Activated CD8-positive, alpha-beta T cell treated with anti-CD3 and anti-CD28 coated beads for 36 hours (primary cell): ENCODE results near the gene ZMPSTE24. TPM values are rescaled to one million over a fixed set of nuclear protein-coding genes. Genes with fewer than 3 reads are reported as not detected.

Experiments used
- ATAC-seq: fragments of 200-7000 bp; cut with Tn5 transposase; one replicate; pipeline ENCODE4 v1.10.0; 2021; ENCODE audit warnings: mild to moderate bottlenecking, moderate library complexity
- CTCF ChIA-PET: fragments of 350-600 bp; sonication (Branson Sonifier 250); formaldehyde crosslinking; loops from one replicate; lab custom pipeline; 2021; ENCODE audit warnings: antibody characterized with exemption; lab: Charles Lee
- POLR2A ChIA-PET: fragments of 350-600 bp; sonication (Branson Sonifier 250); formaldehyde crosslinking; loops from one replicate; lab custom pipeline; 2021; ENCODE audit warnings: antibody characterized with exemption; lab: Charles Lee
- DNase-seq: peaks from one replicate; pipeline ENCODE4 v3.0.0-alpha.2; 2020
- H3K27ac Mint-ChIP-seq: one replicate; pipeline ENCODE4 v1.8.0; 2021; ENCODE audit warnings: mild to moderate bottlenecking, mixed read lengths
- H3K27me3 Mint-ChIP-seq: one replicate; pipeline ENCODE4 v1.8.0; 2021; ENCODE audit warnings: mixed read lengths
- H3K36me3 Mint-ChIP-seq: one replicate; pipeline ENCODE4 v1.8.0; 2021; ENCODE audit warnings: low read depth, mixed read lengths
- H3K4me1 Mint-ChIP-seq: one replicate; pipeline ENCODE4 v1.8.0; 2021; ENCODE audit warnings: low read depth, mixed read lengths
- H3K4me3 Mint-ChIP-seq: one replicate; pipeline ENCODE4 v1.8.0; 2021; ENCODE audit warnings: mild to moderate bottlenecking, moderate library complexity, mixed read lengths
- H3K9me3 Mint-ChIP-seq: one replicate; pipeline ENCODE4 v1.8.0; 2021; ENCODE audit warnings: mixed read lengths
- intact Hi-C: fragments of 100-400 bp; cut with micrococcal nuclease; formaldehyde crosslinking; loops from one replicate; pipeline ENCODE4 v1.10.0; 2022
- total RNA-seq, 2 experiments: library from RNA; stranded (reverse); gene quantifications; one replicate each; pipeline ENCODE4 v1.2.3, GENCODE V29; 2021
- TF ChIP-seq, protein P1 (sequence below): fragments of 200-600 bp; IDR thresholded peaks from one replicate; pipeline ENCODE4 v1.8.0; 2022; ENCODE audit warnings: antibody characterized with exemption, mild to moderate bottlenecking

ZMPSTE24 gene
- total RNA-seq, 2 experiments from 2014 or later, result 20.1 to 21.2 TPM

DNA sequence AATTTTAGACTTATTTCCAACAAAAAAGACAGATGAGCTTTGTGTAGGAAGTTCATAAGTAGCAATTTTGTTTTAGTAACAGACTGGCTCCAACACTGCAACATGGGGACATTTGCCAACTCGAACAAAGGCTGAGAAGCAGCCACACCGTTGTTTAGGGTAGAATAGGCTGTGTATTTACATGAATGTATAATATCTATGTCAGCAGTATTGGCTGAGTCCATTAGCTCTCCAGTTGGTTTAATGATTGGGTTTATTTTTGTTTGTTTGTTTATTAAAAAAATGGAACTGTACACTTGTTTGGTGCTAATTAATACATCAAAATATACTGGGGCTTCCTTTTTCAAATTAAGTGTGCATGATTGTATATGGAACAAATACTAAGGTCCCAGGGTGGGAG lies 17.6 kb upstream of the ZMPSTE24 start:
- Mint-ChIP-seq H3K27ac (no peak overlapping the region), H3K4me1 (peaks cover 39% of the 10 kb centered on the region), H3K27me3 (no peaks in the 10 kb centered on the region), H3K4me3 (no peak overlapping the region), H3K36me3 (peaks cover 46% of the 10 kb centered on the region), H3K9me3 (no peaks in the 10 kb centered on the region)
- ChIA-PET CTCF (interaction anchor here (0.5 to 3.6 kb wide), 8 partner anchors 10 to 142 kb away, joined by 3 to 17 read pairs (median 5); no protein-coding TSS in a partner anchor), POLR2A (interaction anchor here (0.6 to 2.1 kb wide), 5 partner anchors 8 to 119 kb away, joined by 3 to 7 read pairs (median 4); no protein-coding TSS in a partner anchor)
- TF ChIP-seq, protein P1, sequence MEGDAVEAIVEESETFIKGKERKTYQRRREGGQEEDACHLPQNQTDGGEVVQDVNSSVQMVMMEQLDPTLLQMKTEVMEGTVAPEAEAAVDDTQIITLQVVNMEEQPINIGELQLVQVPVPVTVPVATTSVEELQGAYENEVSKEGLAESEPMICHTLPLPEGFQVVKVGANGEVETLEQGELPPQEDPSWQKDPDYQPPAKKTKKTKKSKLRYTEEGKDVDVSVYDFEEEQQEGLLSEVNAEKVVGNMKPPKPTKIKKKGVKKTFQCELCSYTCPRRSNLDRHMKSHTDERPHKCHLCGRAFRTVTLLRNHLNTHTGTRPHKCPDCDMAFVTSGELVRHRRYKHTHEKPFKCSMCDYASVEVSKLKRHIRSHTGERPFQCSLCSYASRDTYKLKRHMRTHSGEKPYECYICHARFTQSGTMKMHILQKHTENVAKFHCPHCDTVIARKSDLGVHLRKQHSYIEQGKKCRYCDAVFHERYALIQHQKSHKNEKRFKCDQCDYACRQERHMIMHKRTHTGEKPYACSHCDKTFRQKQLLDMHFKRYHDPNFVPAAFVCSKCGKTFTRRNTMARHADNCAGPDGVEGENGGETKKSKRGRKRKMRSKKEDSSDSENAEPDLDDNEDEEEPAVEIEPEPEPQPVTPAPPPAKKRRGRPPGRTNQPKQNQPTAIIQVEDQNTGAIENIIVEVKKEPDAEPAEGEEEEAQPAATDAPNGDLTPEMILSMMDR, result no peak
- intact Hi-C loops, result no loop called here
- DNase-seq (no peak), ATAC-seq (no peak)

DNA sequence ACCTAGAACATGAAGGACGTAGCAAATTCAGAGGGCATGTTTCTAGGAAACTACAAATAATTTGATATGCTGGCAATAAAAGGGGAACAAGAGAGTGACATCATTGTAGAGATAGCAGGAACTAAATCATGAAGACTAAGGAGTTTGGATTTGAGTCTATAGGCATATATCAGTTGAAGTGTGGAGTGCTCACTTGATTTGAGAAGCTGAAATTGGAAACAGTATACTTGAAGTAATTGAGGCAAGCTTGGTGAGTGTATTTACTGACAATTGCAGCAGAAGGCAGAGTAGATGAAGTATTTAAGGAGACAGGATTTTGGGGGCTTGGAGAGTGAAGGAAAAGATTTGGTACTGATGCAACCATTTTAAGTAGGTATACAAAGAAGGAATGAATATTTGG lies 16.7 kb upstream of the ZMPSTE24 start:
- H3K36me3 Mint-ChIP-seq, result peaks cover 38% of the 10 kb centered on the region
- POLR2A ChIA-PET, result interaction anchor here (0.6 to 2.1 kb wide), 12 partner anchors 9 to 209 kb away, joined by 3 to 7 read pairs (median 4); partner anchors contain the start of gene ZFP69B
- peak overlapping the region; percentile 87 for H3K27ac Mint-ChIP-seq
- TF ChIP-seq, protein P1, result no peak
- peak; percentile 31 for ATAC-seq
- no peaks in the 10 kb centered on the region for H3K9me3 Mint-ChIP-seq
- no peak for DNase-seq
- no peak overlapping the region for H3K4me3 Mint-ChIP-seq
- intact Hi-C loops, result no loop called here
- H3K4me1 Mint-ChIP-seq, result peaks cover 39% of the 10 kb centered on the region
- no peaks in the 10 kb centered on the region for H3K27me3 Mint-ChIP-seq
- CTCF ChIA-PET, result interaction anchor here (0.7 to 3.6 kb wide), 12 partner anchors 9 to 163 kb away, joined by 3 to 17 read pairs (median 4); no protein-coding TSS in a partner anchor

DNA sequence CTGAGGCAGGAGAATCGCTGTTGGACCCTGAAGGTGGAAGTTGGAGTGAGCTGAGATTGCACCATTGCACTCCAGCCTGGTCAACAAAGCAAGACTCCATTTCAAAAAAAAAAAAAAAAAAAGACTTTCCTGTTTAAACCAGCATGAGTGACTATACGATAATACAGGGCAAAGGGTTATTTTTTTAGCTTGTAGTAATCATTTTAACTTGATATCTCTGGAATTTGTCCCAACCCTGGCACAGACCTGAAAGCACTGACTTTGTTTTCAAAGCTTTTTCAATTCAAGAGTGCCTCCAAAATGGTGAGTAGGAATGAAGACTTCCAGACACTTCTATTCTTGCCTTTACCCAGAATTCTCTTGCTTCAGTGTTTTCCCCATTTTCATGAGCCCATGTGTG lies 14.7 kb upstream of the ZMPSTE24 start:
- no peaks in the 10 kb centered on the region for H3K9me3 Mint-ChIP-seq

DNA sequence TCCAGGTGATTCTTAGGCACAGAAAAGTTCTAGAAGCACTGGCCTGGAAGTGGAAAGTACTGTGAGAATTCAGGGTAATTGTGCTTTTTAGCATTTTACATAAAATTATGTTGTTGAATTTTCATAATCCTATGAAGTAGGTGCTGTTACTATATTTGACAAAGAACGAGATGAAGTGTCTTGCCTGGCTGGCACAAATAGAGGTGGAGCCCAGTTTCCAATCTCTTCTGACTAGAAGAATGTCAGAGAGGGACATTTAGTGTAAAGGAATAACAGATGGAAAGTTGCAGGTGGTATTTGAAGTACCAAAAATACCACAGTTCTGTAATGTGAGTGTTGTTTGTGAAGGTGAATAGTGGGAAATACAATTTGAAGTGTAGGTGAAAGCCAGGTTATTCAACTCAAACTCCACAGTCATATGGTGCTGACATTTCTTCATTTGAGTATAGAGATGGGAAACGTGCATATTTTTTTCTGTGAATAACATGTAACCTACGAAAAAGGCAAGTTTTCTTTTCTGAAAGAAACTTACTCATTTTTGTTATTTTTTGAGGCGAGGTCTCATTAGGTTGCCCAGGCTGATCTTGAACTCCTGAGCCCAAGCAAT lies 13.8 kb upstream of the ZMPSTE24 start:
- TF ChIP-seq, protein P1, result no peak
- intact Hi-C loops, result no loop called here
- no peaks in the 10 kb centered on the region for H3K27me3 Mint-ChIP-seq
- H3K9me3 Mint-ChIP-seq, result no peaks in the 10 kb centered on the region
- peaks cover 21% of the 10 kb centered on the region for H3K4me1 Mint-ChIP-seq
- ChIA-PET POLR2A (interaction anchor here (0.6 kb wide), 1 partner anchor 48 kb away, joined by 3 read pairs; no protein-coding TSS in a partner anchor), CTCF (no interaction called here)
- no peak for DNase-seq
- no peak overlapping the region for H3K27ac Mint-ChIP-seq
- ATAC-seq, result no peak
- H3K4me3 Mint-ChIP-seq, result no peak overlapping the region
- H3K36me3 Mint-ChIP-seq, result peaks cover 9% of the 10 kb centered on the region

More for the DNA sequence above, 14.7 kb upstream of the ZMPSTE24 start:
- intact Hi-C loops, result no loop called here
- DNase-seq, result no peak
- TF ChIP-seq, protein P1, result no peak
- POLR2A ChIA-PET, result interaction anchor here (1.5 kb wide), 1 partner anchor 12 kb away, joined by 6 read pairs; no protein-coding TSS in a partner anchor
- no peaks in the 10 kb centered on the region for H3K27me3 Mint-ChIP-seq
- peaks cover 25% of the 10 kb centered on the region for H3K4me1 Mint-ChIP-seq
- no peak overlapping the region for H3K4me3 Mint-ChIP-seq
- peaks cover 18% of the 10 kb centered on the region for H3K36me3 Mint-ChIP-seq
- ATAC-seq, result no peak
- no peak overlapping the region for H3K27ac Mint-ChIP-seq
- CTCF ChIA-PET, result interaction anchor here (1.0 to 3.6 kb wide), 3 partner anchors 72 to 99 kb away, joined by 3 to 17 read pairs (median 5); no protein-coding TSS in a partner anchor

DNA sequence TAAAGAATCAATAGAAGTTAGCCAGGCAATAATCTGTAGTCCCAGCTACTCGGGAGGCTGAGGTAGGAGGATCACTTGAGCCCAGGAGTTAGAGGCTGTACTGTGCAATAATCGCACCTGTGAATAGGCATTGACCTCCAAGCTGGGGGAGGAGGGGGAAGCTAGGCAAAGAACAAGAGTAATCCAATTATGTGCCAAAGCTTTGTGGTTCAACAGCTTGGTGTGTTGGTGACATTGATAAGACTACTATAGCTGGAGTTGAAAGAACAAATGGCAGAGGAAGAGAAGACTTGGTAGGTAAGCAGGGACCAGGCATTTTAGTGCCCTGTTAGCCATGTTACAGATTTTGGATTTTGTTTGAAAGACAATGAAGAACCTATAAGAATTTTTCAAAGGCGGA lies 12.3 kb upstream of the ZMPSTE24 start:
- DNase-seq (no peak), ATAC-seq (no peak)
- CTCF ChIA-PET, result interaction anchor here (1.1 to 1.3 kb wide), 2 partner anchors 11 to 83 kb away, joined by 3 to 4 read pairs; no protein-coding TSS in a partner anchor
- Mint-ChIP-seq H3K9me3 (no peaks in the 10 kb centered on the region), H3K4me1 (peaks cover 21% of the 10 kb centered on the region), H3K4me3 (no peak overlapping the region), H3K27me3 (no peaks in the 10 kb centered on the region), H3K27ac (no peak overlapping the region), H3K36me3 (no peaks in the 10 kb centered on the region)
- intact Hi-C loops, result no loop called here
- POLR2A ChIA-PET, result interaction anchor here (1.4 kb wide), 1 partner anchor 9 kb away, joined by 5 read pairs; no protein-coding TSS in a partner anchor
- TF ChIP-seq, protein P1, result no peak
